Measurements from ENCODE around the gene SIX5.

The SIX5 gene

GRCh38 chr19:45814166-45814780 lies 45.2 kb upstream of the SIX5 start:
- no peak overlapping the region for H3K4me3 ChIP-seq (ENCODE audit: low read depth, low read length)
- TF ChIP-seq CTCF (IDR thresholded peaks at IDR 0.05; ENCODE audit: borderline replicate concordance, insufficient read depth, low read depth, low read length): no peak

DNA sequence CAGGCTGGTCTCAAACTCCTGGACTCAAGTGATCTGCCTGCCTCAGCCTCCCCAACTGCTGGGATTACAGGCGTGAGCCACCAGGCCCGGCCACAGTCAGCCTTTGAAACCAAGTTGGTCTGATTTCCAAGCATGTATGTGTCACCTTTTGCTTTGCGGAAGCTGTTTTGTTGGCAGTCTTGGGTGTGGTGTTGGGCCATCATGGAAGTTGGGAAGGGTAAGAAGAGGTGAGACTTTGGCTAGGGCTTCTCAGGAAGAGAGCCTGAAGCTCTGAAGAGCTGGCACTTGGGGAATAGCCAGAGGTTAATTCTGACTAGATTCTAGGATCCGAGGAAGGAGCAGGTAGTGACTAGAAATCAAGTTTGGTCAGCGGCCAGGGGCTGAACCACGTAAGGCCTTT lies 43.2 kb upstream of the SIX5 start:
- TF ChIP-seq CTCF (IDR thresholded peaks at IDR 0.05; ENCODE audit: borderline replicate concordance, insufficient read depth, low read depth, low read length): no peak

DNA sequence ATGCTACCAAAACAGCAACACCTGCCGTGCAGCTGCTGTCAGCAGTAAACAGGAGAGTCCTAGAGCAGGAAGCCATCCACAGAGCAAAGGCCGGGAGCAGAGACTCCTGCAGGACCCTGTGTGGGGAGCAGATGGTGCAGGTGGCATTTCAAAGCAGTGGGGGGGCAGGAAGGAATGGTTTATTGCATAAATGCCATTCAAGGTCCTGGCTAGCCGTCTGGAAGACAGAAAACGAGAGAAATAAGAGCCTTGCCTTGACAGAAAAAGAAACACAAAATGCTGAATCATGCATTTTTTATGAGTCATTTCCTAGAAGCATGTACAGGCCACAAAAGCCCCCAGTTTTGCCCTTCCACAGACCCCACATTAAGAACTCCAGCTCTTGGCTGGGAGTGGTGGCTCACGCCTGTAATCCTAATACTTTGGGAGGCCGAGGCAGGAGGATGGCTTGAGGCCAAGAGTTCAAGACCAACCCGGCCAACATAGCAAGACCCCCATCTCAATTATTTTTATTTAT lies 40.6 kb upstream of the SIX5 start:
- TF ChIP-seq CTCF (IDR thresholded peaks at IDR 0.05; ENCODE audit: borderline replicate concordance, insufficient read depth, low read depth, low read length): no peak
- H3K4me3 ChIP-seq (ENCODE audit: low read depth, low read length): no peak overlapping the region

More for the DNA sequence above, 43.2 kb upstream of the SIX5 start:
- H3K4me3 ChIP-seq (ENCODE audit: low read depth, low read length): no peak overlapping the region

DNA sequence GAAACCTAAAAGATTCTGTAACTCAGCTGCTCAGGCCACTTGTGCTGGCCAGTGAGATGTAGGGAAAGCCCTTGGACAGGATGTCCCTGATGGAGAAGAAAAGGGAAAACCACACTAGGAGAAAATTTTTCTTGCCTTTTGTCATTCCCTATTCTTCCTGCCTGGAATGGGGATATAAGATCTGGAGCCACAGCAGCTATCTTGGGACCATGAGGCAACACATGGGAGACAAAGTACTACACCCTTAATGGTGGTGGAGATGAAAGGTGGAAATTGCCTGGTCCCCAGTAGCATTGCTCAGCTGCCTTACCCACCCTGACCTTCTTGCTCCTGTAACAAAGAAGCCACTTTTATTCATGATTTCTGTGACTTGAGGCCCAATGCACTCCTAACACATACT lies 36.7 kb upstream of the SIX5 start:
- TF ChIP-seq CTCF (IDR thresholded peaks at IDR 0.05; ENCODE audit: borderline replicate concordance, insufficient read depth, low read depth, low read length): no peak
- H3K4me3 ChIP-seq (ENCODE audit: low read depth, low read length): no peak overlapping the region

DNA sequence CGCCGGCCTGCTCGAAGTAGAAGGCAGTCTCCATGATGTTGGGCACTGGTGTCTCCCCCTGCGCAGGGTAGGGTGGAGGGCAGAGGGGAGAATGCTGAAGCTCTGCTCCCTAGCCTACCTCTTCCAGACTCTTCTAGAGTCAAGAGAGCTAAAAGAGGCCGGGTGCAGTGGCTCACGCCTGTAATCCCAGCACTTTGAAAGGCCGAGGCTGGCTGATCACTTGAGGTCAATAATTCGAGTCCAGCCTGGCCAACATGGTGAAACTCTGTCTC lies 35.8 kb upstream of the SIX5 start:
- no peak for TF ChIP-seq CTCF (IDR thresholded peaks at IDR 0.05; ENCODE audit: borderline replicate concordance, insufficient read depth, low read depth, low read length)
- H3K4me3 ChIP-seq (ENCODE audit: low read depth, low read length): no peak overlapping the region

DNA sequence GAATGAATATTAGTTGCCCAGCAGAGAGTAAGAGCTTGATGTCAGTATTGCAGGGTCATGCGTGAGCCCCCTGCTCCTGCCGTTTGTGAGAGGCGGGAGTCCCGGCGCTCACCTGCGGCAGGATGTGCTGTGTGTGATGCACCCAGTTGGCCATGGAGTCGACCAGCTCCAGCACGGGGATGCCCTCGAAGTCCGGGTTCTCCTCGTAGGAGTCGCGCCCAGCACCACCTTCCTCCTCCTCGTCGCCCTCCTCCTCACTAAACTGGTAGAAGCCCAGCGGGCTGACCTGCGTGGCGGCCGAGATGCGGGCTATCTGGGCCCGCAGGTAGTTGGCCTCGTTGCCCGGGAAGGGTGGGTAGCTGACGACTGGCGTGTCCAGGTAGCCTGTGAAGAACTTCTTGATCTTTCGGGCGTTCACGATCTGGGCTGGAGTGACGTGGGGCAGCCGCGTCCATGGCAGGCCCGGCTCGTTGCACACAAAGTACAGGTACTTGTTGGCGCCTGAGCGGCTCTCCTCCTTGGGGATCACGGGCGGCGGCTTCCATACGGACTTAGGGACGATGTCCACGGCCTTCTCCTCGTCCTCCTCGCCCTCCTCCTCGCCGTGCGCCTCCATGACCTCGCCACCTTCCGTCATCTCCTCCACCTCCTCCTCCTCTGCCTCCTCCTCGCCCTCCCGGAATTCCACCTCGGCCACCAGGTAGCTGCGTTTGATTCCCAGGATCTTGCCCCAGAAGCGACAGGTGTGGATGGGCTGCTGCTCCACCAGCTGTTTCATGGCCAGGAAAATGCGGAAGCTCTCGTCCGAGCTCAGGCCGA lies 35.3 kb upstream of the SIX5 start:
- no peak overlapping the region for H3K4me3 ChIP-seq (ENCODE audit: low read depth, low read length)
- no peak for TF ChIP-seq CTCF (IDR thresholded peaks at IDR 0.05; ENCODE audit: borderline replicate concordance, insufficient read depth, low read depth, low read length)

All from GM12875 (cell line).